OCI-LY3 (cell line): ENCODE results near the gene MYL2.

Experiments used
- CTCF ChIP-seq: fragments of 200-600, 300-600 bp; sonication (generic); IDR thresholded peaks from 2 replicates; pipeline ENCODE4 v1.5.1; 2014; ENCODE audit warnings: antibody characterized with exemption, low read length, low read depth
- EZH2phosphoT487 ChIP-seq: fragments of 200-600 bp; shearing (Covaris generic); IDR thresholded peaks from 2 replicates; pipeline ENCODE4 v1.6.1; 2018; ENCODE audit warnings: antibody characterized with exemption, mixed run types, low read depth

DNA sequence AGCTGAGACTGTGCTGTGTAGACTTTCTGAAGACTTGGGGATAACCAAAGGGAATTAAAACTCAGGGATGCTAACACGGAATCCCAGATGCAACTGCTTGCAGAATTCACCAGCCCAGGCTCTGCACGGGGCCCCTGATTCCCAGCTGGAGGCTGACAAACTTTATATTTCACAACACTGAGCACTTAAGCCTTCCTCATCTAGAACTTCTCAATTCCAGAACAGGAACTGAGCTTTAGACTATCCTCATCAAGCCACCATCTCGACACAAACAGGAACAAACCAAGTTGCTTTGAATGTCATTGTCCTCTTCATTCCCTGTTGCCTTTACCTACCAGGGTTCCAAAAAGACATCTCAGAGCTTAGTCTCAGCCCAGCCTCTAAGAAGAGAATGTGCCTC, 51.4 kb downstream of the MYL2 start:
- TF ChIP-seq CTCF (no peak), EZH2phosphoT487 (no peak)
